Stromal cell of bone marrow (primary cell): Measurements from ENCODE around the gene COG7.
"Not testable (repeated sequence)": the region's sequence is repeated elsewhere in the genome, so short reads cannot be mapped to it uniquely, and the experiment has no call there.

Experiments
- DNase-seq: peaks from one replicate; pipeline ENCODE4 v3.0.0-alpha.2; 2012; ENCODE audit warnings: low read depth

The COG7 gene

DNA sequence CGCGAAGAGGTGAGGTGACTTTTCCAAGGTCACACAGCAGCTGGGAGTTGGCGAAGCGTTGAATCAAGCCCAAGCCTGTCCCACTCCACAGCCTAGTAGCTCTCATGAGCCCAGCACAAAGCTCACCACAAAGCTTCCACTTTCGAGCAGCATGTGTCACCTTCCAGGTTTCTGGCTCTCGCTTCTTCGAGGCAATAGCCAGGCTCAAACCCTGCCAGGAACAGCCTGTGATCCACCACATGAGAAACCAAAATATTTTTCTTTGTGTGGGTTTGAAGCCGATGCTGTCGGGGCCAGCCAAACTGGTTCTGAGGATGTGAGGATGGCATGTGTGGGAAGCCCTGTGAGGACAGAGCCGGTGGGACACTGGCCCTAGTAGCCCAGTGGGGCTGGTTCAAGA lies 68.1 kb downstream of the COG7 start:
- peak; percentile 10 for DNase-seq

DNA sequence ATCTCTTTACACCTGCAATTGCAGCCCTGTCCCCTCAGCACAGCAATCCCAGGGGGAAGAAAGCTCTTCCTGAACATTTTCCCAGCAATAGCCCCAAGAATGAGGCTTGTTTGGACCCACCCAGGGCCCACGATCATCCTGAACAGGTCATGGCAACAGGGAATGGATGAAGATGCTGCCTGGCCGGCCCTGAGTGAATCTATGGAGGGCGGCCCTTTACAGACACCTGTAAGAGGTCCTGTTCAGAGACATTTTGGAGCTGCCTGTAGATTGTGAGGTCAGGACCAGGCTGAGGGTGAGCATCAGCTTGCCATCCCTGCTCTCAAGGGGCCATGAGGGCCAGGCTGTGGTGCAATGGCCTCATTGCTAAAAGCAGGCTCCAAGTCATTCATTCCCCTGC lies 69.1 kb downstream of the COG7 start:
- no peak for DNase-seq

DNA sequence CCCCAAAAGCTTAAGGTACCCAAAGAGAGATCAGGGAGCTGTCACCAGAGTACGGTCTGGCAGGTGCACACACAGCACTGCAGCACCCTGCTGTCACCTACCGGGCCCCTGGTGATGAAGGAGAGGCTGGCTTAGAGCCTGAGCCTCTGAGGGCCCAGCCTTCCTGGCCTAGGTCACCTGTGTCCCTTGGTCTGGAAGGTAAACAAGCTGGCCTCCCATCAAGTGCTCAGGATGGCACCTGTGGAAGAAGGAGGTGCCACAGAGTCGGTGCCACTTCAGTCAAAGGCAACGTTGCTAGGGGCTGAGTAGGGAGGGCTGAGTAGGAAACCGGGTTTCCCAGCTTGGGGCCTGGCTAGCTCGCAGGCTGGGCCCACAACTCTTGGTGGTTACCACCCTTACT lies 70.7 kb downstream of the COG7 start:
- DNase-seq = no peak

DNA sequence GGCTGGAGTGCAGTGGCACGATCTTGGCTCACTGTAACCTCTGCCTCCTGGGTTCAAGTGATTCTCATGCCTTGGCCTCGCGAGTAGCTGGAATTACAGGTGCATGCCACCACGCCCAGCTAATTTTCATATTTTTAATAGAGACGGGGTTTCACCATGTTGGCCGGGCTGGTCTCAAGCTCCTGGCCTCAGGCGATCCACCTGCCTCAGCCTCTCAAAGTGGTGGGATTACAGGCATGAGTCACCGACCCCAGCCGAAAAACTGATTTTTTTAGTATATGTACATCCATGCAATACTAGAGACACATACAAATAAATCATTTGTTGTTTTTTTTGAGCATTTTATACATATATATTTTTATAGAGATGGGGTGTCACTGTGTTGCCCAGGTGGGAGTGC lies 71.3 kb downstream of the COG7 start:
- DNase-seq = not testable (repeated sequence)

DNA sequence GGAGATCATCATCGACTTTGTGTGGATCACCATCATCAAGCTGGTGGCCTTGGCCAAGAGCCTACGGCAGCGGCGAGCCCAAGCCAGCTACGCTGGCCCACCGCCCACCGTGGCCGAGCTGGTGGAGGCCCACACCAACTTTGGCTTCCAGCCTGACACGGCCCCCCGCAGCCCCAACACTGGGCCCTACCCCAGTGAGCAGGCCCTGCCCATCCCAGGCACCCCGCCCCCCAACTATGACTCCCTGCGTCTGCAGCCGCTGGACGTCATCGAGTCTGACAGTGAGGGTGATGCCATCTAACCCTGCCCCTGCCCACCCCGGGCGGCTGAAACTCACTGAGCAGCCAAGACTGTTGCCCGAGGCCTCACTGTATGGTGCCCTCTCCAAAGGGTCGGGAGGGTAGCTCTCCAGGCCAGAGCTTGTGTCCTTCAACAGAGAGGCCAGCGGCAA lies 72.5 kb downstream of the COG7 start:
- no peak for DNase-seq

DNA sequence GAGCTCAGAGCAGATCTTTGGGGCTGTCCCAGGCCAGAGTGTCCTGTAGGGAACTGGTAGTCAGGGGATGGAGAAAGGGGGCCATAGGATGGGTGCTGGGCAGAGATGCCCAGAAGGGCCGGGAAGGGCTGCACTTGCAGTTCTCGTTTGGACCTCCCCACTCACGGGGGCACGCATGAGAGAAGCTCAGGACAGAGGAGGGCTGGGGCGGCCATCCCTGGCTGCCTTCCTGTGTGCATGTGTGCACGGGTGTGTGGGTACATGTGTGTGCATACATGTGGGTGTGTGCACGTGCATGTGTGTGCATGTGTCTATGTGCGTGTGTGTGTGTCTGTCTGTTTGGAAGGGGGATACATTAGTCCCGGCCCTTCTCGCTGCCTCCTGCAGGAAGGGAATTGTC lies 73.3 kb downstream of the COG7 start:
- no peak for DNase-seq

DNA sequence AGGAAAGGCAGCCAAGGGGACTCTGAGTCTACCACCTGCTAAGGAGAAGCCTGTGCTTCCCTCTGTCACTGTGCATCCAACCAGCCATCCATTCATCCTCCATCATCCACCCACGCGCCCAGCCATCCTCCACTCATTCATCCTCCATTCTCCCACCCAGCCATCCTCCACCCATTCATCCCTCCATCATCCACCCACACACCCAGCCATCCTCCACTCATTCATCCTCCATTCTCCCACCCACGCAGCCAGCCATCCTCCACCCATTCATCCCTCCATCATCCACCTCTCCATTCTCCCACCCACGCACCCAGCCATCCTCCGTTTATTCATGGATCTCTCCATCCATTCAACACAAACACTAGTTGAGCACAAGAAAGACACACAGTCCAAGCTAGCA lies 74.1 kb downstream of the COG7 start:
- no peak for DNase-seq

DNA sequence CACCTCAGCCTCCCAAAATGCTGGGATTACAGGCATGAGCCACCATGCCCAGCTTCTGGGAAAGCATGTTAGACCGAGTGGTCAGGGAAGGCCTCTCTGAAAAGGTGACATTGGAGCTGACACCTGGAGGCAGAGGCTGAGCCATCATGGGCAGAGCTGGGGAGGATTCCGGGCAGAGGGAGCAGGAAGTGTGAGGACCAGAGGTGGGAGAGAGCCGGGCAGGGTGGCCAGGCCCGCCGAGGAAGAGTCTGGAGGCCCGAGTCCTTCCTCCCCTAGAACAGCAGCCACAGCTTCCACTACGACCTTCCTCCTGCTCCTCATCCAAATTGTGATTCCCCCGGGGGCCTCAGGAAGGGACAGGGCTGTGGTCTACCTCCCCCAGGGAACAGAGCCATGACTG lies 74.7 kb downstream of the COG7 start:
- DNase-seq = no peak

DNA sequence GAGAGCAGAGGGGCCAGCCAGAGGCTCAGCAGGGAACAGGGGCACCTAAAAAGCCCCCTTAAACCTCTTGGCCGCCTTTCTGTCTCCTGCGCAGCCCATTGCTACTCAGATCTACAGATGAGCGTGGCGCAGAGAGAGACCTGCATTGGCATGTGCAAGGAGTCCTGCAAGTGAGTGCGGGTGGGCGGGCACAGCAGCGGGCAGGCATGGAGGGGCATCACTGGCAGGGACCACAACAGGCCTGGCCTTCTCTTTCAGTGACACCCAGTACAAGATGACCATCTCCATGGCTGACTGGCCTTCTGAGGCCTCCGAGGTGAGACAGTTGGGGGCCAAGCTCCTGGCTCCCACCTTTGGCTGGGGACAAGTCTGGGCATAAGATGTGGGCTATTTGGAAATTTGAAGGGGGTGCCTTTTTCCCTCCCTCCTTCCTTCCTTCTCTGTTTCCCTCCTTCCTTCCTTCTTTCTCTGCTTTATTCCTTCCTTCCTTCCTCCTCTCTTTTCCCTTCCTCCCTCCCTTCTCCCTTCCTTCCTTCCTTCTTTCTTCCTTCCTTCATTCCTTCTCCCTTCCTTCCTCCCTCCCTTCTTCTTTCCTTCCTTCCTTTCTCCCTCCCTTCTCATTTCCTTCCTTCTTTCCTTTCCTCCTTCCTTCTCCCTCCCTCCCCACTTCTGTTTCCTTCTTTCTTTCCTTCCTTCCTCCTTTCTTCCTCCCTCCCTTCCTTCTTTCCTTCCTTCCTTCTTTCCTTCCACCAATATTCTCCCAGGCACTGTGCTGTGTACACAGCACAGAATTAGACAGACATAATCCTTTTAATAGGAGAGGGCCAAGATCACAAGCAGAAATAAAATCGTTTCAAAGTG lies 75.7 kb downstream of the COG7 start:
- DNase-seq = no peak

DNA sequence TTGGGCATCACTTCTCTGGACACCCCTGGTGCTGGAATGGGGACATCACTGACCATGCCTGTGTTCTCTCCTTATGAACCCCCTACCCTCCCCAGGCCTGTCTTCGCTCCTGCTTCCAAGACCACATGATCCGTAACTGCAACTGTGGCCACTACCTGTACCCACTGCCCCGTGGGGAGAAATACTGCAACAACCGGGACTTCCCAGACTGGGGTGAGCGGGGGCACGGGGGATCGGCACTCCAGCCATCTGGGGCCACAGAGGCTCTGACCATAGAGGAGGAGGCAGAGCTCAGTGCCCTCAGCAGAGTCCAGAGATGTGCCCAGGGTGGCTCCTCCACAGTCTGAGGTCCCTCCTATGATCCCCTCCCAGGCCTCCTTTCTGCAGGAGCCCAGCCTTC lies 77.3 kb downstream of the COG7 start:
- no peak for DNase-seq

DNA sequence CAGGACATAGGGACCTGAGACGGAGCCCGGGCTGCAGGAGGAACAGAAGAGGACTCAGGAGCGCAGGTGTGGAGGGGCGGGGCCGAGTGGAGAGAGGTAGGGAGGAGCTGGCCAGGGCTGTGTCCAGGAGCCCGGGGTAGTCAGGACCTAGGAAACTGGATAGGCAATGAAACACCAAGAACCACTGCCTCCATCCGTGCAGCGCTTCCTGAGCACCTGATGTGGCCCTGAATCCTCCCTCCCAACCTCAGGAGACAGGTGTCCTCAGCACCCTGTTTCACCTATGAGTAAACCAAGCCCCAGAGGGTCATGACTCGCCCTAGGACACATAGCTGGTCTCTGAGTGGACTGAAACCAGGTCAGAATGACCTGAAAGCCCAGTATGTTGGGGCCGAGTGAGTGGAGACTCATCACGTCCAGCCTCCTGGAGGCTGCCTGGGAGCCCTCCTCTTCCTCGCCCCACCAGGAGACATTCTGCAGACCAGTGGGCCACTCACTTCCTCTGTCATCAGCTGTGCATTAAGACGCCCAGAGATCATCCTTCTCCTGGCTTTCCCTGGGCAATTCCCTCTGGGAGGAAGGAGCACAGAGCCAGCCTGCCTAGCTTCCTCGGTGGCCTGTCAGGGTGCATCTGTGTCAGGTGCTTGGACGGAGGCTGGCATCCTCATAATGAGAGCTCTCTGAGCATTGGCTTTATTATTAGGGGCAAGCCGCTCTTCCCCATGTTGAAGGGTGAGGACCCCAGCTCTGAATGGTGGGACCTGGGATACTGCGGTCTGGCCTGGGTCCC lies 78.1 kb downstream of the COG7 start:
- DNase-seq = no peak

DNA sequence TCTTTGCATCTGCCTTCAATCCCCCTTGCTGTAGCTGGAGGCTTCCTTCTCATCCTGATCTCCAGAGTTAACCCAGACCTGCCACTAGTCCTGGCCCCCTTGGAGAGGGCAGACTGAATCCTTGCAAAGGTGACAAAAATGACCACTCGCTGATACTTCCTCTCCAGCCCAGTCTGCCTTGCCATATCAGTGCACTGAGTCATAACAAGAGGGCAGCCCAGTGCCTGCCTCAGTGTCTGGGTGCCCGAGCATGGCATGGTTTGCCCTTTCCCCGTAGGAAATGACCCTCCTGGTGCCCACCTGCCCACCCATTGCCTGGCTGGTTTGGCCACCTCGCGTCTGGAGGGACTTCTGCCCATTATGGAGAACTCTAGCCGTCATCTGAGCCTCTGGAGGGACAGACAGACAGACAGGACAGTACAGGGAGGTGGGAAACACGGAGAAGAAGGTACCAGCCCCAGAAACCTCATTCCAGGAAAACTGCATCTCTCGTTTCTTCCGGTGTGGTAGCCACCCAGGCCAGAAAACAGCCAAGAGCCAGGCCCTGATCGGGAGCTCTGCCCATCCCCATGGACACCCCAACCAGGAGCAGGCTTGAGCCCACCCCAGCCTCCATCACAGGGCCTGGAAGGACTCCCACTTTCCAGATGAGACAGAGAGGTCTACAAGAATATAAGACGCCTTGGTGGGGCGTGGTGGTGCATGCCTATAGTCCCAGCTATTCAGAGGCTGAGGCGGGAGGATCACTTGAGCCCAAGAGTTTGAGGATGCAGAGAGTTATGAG lies 79.4 kb downstream of the COG7 start:
- no peak for DNase-seq

DNA sequence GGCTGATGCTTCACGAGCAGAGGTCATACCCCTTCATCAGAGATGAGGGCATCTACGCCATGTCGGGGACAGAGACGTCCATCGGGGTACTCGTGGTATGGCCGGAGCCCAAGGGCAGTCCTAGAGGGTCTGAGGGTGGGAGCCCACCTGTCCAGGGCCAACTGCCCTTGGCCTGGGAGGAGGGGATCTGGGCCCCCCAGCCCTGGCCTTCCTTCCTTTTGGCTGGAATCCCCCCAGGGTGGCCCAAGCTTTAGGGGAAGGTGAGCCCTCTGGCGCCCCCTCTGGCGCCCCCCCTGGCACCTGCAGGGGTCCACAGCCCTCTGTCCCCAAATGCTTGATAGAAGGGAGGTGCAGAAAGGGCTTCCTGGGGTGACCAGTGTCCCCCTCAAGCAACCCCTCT lies 81.6 kb downstream of the COG7 start:
- DNase-seq = no peak

DNA sequence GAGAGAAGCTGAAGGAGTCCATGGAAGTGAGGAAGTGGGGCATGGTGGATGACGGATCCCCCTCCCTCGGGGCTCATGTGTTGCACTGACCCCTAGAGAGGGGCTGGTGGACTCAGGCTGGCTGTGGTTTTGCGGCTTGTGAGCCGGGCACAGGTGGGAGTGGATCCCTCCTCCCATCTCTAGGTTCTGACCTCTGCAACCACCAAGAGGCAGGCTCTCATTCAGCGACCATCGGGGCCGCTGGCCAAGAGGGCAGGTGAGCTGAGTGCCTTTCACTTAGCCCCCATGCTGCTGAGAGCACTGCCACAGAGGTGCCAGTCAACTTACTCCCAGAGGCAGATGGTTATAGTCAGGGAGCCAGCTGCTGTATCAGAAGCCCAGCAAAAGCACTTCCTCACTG lies 83.6 kb downstream of the COG7 start:
- DNase-seq = no peak

DNA sequence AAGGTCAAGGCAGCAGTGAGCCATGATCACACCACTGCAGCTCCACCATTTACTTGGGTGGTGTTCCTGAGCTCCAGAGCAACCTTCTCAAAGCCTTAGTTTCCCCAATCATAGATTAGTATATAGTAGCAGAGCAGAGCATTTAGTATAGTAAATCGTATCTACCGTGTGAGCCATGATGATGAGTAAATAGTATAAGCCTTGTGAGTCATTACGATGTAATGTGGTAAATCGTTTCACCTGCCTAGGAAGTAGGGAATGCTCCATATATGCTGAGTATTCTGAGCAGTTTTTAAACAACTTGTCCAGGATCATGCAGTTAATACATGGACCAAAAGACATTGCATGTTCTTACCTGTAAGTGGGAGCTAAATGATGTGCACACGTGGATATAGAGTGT lies 84.5 kb downstream of the COG7 start:
- DNase-seq = no peak

DNA sequence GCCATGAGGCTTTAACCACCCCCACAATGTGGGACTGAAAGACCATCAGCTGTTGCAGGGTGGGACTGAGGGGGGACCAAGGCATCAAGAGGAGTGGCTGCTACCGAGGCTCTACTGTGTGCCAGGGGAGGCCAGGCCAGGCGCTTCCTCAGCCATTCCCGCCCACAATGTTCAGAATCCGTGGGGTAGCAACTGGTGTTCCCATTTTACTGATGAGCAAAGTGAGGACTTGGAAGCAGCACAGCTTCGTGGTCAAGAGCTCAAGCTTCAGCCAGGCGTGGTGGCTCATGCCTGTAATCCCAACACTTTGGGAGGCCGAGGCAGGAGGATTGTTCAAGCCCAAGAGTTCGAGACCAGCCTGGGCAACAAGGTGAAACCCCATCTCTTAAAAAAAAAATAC lies 85.0 kb downstream of the COG7 start:
- no peak for DNase-seq

DNA sequence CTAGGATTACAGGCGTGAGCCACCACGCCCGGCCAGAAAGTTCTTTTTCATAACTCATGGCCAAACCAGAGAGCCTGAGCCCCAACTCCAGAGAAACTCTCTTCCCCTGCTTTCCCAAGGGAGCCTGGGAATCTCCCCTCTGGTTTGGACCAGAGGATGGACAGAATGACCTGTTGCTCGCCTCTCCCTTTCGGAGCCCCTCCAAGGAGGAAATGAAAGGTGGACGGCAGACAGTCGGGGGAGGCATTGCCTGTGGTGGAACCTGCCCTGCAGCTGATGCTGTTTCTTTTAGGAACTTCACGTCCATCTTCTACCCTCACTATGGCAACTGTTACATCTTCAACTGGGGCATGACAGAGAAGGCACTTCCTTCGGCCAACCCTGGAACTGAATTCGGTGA lies 85.4 kb downstream of the COG7 start:
- no peak for DNase-seq

DNA sequence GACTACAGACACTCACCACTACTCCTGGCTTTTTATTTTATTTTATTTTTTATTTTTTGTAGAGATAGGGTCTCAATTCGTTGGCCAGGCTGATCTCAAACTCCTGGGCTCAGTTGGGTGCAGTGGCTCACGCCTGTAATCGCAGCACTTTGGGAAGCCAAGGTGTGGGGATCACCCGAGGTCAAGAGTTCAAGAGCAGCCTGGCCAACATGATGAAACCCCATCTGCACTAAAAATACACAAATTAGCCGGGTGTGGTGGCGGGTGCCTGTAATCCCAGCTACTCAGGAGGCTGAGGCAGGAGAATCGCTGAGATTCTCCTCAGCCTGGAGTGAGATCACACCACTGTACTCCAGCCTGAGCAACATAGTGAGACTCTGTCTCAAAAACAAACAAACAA lies 86.6 kb downstream of the COG7 start:
- DNase-seq = not testable (repeated sequence)

DNA sequence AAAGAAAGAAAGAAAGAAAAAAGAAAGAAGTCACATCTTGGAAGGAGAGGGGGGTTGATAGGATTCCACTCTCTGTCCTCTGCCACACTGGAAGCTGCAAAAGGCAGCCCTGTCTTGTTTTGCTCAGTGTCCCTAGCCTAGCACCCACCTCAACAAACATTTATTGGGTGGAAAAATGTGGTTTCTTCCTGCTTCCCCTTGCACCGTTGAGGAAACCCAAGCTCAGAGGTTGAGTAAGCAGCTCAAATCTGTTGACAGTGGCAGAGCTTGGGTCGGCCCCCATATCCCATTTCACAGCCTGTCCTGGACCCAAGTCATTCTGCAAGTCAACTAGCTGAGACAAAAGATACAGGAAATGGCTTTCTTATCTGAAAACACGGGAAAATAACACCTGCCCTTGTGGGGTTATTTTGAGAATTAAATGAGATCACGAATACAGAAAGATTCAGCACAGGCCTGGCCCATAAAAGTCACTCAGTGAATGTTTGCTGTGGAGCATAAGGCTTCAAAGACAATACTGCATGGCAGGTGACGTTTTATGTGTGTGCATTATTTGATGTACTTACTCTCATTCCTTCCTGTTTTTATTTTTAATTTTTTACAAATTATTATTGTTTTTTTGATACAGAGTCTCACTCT lies 87.3 kb downstream of the COG7 start:
- DNase-seq = no peak

DNA sequence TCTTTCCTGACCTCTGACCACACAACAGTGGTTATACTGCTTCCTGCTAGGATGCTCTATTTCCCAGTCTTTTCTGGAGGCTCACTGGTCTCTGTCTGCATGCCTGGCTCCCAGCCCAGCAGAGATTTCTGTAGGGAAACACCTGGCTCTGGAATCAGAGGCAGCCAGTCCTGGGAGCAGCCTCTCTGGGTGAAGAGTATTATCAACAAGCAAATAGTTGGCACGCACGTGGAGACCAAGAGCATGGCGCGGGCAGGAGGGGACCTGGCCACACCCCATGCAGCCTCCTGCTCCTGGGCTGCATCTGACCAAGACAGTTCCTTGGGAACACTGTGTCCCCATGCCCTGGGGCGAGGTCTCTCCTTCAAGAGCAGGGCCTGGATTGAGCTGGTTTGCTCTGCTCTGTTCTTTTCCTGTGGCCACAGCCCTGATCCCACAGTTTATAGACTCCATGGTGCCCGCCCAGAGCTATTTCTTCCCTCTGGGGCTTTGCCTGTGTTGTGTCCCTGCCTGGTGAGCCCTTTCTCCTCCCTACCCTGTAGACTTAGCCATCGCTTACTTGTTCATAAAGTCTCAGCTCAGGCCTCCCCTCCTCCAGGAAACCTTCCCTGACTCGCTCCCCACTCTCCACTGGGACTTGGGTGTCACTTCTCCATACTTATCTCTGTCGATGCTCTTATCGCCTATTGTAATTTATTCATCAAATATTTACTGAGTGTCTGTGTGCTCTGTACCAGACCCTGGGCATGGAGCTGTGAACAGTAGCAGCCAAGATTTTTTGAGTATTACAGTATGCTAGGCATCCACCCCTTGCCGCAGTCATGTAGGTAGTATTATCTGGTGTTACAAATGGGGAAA lies 90.3 kb downstream of the COG7 start:
- no peak for DNase-seq

DNA sequence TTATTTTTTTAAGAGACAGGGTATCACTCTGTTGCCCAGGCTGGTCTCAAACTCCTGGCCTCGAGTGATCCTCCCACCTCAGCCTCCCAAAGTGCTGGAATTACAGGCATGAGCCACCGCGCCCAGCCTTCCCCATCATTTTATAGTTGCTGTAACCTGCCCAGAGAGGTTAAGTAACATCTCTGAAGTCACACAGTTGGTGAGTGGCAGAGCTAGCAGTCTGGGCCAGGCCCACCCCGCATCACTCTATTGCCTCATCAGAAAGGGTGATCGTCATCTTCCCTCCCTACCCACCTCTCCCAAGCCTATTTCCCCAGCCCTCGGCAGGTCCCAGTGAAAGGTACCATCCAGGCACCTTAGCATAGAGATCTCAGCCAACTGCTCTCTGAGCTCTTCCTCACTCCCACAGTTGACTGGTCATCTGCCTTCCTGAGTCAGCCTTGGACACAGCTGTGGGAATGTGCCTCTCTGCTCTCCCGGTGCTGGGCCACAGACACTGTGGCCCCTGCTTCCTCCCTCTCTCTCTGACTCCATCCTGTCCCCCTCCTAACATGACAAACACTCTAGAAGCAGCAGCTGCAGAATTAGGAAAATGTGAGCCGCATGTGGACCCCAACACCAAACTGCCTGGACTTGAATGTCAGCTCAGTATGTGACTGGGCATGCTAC lies 93.8 kb downstream of the COG7 start:
- DNase-seq = no peak
